Esophagus muscularis mucosa (tissue), 4 donors: ENCODE measurements around the gene MXI1. TPM values are rescaled to one million over a fixed set of nuclear protein-coding genes. Genes with fewer than 3 reads are reported as not detected.
"Not testable (repeated sequence)": the region's sequence is repeated elsewhere in the genome, so short reads cannot be mapped to it uniquely, and the experiment has no call there.

Source experiments
- DNase-seq: peaks from one replicate; pipeline ENCODE4 v3.0.0-alpha.2; 2017; ENCODE audit errors: extremely low spot score
- H3K27ac ChIP-seq, 4 donors: fragments of 200-600 bp; sonication (generic); replicated peaks in 1 of 4; 1 replicate in 3 of 4; 2 replicates in 1 of 4; pipeline ENCODE4 v1.5.1; 2016 to 2019; ENCODE audit warnings: mild to moderate bottlenecking in 1 of 4
- H3K27me3 ChIP-seq, 4 donors: fragments of 200-600 bp; sonication (generic); one replicate each; pipeline versions ENCODE4 v1.5.1 to v1.6.0; 2016 to 2019
- H3K36me3 ChIP-seq, 4 donors: fragments of 200-600 bp; sonication (generic); one replicate each; pipeline ENCODE4 v1.5.1; 2016 to 2019
- H3K4me1 ChIP-seq, 4 donors: fragments of 200-600 bp; sonication (generic); one replicate each; pipeline ENCODE4 v1.5.1; 2016 to 2019
- H3K4me3 ChIP-seq, 4 donors: fragments of 200-600 bp; sonication (generic); 1 replicate in 2 of 4; 2 replicates in 2 of 4; pipeline ENCODE4 v1.5.1; 2016 to 2019; ENCODE audit warnings: mild to moderate bottlenecking in 4 of 4, moderate library complexity in 1 of 4
- H3K9me3 ChIP-seq, 4 donors: fragments of 200-600 bp; sonication (generic); 1 replicate in 3 of 4; 2 replicates in 1 of 4; pipeline ENCODE4 v1.5.1; 2016 to 2019
- EP300 ChIP-seq: sonication (generic); formaldehyde crosslinking; IDR thresholded peaks from one replicate; pipeline ENCODE4 v1.6.1; 2017; ENCODE audit warnings: antibody characterized with exemption
- POLR2A ChIP-seq: fragments of 450-650 bp; IDR thresholded peaks from one replicate; pipeline ENCODE4 v1.6.1; 2017; ENCODE audit warnings: antibody characterized with exemption, moderate library complexity, mild to moderate bottlenecking, low read depth
- POLR2AphosphoS5 ChIP-seq, 2 donors: sonication (generic); formaldehyde crosslinking; IDR thresholded peaks; one replicate each; pipeline ENCODE4 v1.6.1; 2017; ENCODE audit warnings: antibody characterized with exemption in 2 of 2
- WGBS: methylation state at CpG from one replicate; pipeline ENCODE4 v1.1.5; 2018; 5-methylcytosine and 5-hydroxymethylcytosine counted together
- intact Hi-C: fragments of 100-400 bp; cut with DNase I; formaldehyde crosslinking; loops from one replicate; pipeline ENCODE4 v1.15.1; 2023
- total RNA-seq, 4 donors: library from RNA; depleted of rRNA; stranded (reverse); fragments of >200 nt; gene quantifications; one replicate each; pipeline versions ENCODE4 v1.1.0 to v1.2.1, GENCODE V29; 2016
- TF ChIP-seq, protein P1 (sequence below), 3 experiments: fragments of 200-600 bp in 2 of 3; fragments of 450-650 bp in 1 of 3; sonication (generic) in 2 of 3; IDR thresholded peaks; one replicate each; pipeline ENCODE4 v1.5.1; 2017 to 2019; ENCODE audit warnings: antibody characterized with exemption in 3 of 3, mild to moderate bottlenecking in 2 of 3, moderate library complexity in 1 of 3

MXI1 gene
- total RNA-seq, 4 donors from 2014 or later: 198 to 292 (median 226) TPM

DNA sequence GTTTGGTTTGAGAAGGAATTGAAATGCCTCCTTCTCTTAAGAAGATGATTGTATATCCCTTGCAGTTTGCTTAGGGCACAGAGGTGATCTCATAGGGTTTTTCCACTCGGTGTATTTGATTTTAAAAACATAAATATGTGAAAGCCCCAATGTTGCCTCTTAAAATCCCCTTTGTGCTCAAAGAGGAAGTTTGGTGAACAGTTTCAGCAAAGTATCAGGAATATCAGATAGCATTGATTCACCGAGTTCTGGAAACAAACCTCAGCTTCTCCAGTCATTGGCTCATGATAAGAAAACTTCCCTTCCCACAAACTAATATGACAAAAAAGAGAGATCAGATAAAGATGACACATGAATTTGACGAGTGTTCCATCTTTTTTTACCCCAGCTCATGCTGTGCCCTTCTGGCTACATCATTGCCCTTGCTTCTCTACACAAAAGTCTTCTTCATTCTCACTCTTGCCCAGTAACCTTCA is 117.4 kb downstream of the MXI1 start:
- H3K4me3 ChIP-seq: no peak overlapping the region
- H3K27me3 ChIP-seq: no peaks in the 10 kb centered on the region
- peaks cover 0 to 24% (median 17%) of the 10 kb centered on the region in 4 donors for H3K9me3 ChIP-seq
- no peak for DNase-seq
- intact Hi-C loops: no loop called here
- 70% methylated on average over 3 of the region's 3 CpGs for WGBS
- no peak overlapping the region for H3K27ac ChIP-seq
- no peaks in the 10 kb centered on the region for H3K36me3 ChIP-seq
- H3K4me1 ChIP-seq: no peaks in the 10 kb centered on the region
- TF ChIP-seq, protein P1, sequence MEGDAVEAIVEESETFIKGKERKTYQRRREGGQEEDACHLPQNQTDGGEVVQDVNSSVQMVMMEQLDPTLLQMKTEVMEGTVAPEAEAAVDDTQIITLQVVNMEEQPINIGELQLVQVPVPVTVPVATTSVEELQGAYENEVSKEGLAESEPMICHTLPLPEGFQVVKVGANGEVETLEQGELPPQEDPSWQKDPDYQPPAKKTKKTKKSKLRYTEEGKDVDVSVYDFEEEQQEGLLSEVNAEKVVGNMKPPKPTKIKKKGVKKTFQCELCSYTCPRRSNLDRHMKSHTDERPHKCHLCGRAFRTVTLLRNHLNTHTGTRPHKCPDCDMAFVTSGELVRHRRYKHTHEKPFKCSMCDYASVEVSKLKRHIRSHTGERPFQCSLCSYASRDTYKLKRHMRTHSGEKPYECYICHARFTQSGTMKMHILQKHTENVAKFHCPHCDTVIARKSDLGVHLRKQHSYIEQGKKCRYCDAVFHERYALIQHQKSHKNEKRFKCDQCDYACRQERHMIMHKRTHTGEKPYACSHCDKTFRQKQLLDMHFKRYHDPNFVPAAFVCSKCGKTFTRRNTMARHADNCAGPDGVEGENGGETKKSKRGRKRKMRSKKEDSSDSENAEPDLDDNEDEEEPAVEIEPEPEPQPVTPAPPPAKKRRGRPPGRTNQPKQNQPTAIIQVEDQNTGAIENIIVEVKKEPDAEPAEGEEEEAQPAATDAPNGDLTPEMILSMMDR (IDR thresholded peaks at IDR 0.05): no peak
- TF ChIP-seq EP300 (no peak), POLR2AphosphoS5 (IDR thresholded peaks at IDR 0.05) (no peak), POLR2A (no peak)

DNA sequence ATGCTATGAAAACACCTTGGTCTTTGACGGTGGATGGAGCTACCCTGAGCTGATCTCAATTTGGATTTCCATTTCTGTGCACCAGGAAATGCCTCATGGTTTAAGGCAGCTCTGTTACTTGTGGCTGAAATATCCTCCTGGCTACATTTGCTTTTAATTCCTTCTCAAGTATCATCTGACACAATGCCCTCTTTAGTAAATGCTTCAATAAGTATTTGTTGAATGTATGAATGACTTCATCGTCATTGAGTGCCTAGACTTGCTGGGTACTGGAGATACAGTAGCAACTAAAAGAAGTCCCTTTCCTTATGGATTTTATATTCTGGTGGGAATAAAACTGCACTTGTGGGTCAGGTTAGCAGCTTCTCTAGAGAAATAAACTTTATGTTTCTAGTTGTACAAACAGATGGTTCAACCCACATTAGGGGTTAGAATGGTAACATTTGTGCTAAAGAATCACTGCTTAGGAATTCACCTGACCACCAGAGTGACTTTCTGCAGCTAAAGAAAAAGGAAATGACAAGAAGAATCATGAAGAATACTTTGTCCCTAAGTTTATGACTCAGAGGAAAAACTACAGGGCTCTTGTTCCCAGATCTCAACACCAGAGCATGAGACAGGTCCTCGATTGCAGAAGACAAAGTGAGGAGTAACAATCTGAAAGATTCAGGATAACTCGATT is 119.1 kb downstream of the MXI1 start:
- Histone ChIP-seq H3K27me3 (no peaks in the 10 kb centered on the region), H3K4me3 (no peak overlapping the region), H3K36me3 (no peaks in the 10 kb centered on the region), H3K9me3 (peaks cover 0 to 28% (median 15%) of the 10 kb centered on the region in 4 donors), H3K27ac (no peak overlapping the region), H3K4me1 (no peaks in the 10 kb centered on the region)
- intact Hi-C loops: no loop called here
- WGBS: 89% methylated on average over 4 of the region's 4 CpGs
- TF ChIP-seq, protein P1 (IDR thresholded peaks at IDR 0.05): no peak
- TF ChIP-seq EP300 (no peak), POLR2AphosphoS5 (IDR thresholded peaks at IDR 0.05) (no peak), POLR2A (no peak)
- no peak for DNase-seq

DNA sequence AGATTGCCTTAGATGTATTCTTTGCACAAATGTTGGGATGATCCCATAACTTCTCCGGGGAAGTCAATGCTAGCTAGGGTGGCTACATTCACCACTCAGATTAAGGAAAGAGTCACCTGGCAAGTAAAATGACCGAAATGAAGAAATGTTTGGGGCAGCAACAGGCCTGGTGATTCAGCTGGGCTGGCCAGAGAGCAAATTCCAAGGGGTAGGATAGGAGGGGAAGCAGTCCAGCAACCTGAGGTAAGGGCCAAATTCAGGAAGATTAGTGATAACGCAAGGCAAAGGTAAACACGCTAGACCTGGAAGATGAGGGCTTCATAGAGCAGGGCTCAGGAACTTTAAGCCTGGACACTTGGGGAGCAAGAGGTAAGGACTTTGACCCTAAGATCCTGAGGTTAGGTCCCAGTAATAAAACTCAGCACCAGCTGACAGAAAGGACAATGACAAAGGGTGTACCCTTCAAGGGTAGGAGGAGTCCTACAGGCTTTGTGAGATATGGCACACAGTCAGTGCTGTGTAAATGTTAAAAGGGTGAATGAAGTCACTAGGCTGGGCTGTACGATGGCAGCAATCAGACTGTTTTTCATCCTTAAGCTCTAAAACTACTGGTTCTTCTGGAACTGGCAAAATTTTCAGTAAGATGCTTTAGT is 120.0 kb downstream of the MXI1 start:
- Histone ChIP-seq H3K4me1 (no peaks in the 10 kb centered on the region), H3K27ac (no peak overlapping the region), H3K36me3 (no peaks in the 10 kb centered on the region), H3K4me3 (no peak overlapping the region), H3K27me3 (no peaks in the 10 kb centered on the region), H3K9me3 (peaks cover 0 to 21% (median 7%) of the 10 kb centered on the region in 4 donors)
- TF ChIP-seq POLR2AphosphoS5 (IDR thresholded peaks at IDR 0.05) (no peak), POLR2A (no peak), EP300 (no peak)
- TF ChIP-seq, protein P1 (IDR thresholded peaks at IDR 0.05): no peak
- DNase-seq: no peak
- intact Hi-C loops: no loop called here
- WGBS: 94% methylated on average over 5 of the region's 5 CpGs

DNA sequence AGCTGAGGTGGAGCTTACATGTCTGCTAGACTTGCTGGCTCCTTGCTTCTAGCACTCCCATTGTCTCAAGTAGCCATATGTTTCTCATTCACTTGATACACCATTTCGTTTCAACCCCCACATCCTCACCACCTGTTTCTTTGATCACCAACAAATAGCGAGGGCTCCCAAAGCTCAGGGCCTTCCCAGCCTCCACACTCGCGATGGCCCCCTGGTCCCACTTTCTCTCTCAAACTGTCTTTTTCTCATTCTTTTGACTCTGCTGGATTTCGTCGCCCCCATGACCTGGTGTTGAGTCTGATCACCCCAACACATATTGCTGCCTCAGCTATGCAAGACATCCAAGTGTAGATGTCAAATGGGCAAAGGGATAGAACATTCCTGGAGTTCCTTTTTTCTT is 123.3 kb downstream of the MXI1 start:
- Histone ChIP-seq H3K27me3 (no peaks in the 10 kb centered on the region), H3K9me3 (peaks cover 0 to 19% (median 7%) of the 10 kb centered on the region in 4 donors), H3K36me3 (no peaks in the 10 kb centered on the region), H3K4me3 (no peak overlapping the region), H3K4me1 (peaks cover 2 to 6% (median 2%) of the 10 kb centered on the region in 4 donors), H3K27ac (no peak overlapping the region)
- TF ChIP-seq EP300 (no peak), POLR2A (no peak), POLR2AphosphoS5 (IDR thresholded peaks at IDR 0.05) (no peak)
- TF ChIP-seq, protein P1 (IDR thresholded peaks at IDR 0.05): no peak
- WGBS: 86% methylated on average over 6 of the region's 6 CpGs
- DNase-seq: no peak
- intact Hi-C loops: no loop called here

DNA sequence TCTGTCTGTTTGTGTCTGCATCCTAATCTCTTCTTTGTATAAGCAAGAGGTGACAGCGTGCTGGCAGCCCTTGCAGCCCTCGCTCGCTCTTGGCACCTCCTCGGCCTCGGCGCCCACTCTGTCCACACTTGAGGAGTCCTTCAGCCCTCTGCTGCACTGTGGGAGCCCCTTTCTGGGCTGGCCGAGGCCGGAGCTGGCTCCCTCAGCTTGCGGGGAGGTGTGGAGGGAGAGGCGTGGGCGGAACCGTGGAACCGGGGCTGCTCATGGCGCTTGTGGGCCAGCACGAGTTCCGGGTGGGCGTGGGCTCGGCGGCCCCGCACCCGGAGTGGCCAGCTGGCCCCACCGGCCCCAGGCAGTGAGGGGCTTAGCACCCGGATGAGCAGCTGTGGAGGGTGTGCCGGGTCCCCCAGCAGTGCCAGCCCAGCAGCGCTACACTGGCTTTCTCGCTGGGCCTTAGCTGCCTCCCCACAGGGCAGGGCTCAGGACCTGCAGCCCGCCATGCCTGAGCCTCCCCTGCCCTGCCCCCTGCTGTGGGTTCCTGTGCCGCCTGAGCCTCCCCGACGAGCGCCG is 123.9 kb downstream of the MXI1 start:
- H3K27ac ChIP-seq, intact Hi-C loops, H3K27me3 ChIP-seq, H3K4me3 ChIP-seq, H3K36me3 ChIP-seq, DNase-seq: not testable (repeated sequence)
- whole genome bisulfite sequencing: over 99% methylated on average over 18 of the region's 32 CpGs
- Histone ChIP-seq H3K4me1 (peaks cover 8 to 11% (median 9%) of the 10 kb centered on the region in 4 donors), H3K9me3 (peaks cover 0 to 19% (median 7%) of the 10 kb centered on the region in 4 donors)
